H54 (cell line): ENCODE measurements around the gene MX2.
"Not testable (repeated sequence)": the region's sequence is repeated elsewhere in the genome, so short reads cannot be mapped to it uniquely, and the experiment has no call there.

ENCODE experiments used
- DNase-seq: peaks from one replicate; pipeline ENCODE4 v3.0.0; 2011; ENCODE audit warnings: low spot score, mixed read lengths; ENCODE audit not compliant: insufficient read length
- FAIRE-seq: peaks from 3 replicates; lab custom pipeline; 2011; peaks lifted over from hg19 to GRCh38; lab: Jason Lieb, UNC
- POLR2A ChIP-seq: IDR thresholded peaks from 2 replicates; pipeline ENCODE4 v1.6.1; 2011; ENCODE audit warnings: low read depth, mild to moderate bottlenecking, low read length

MX2 gene

DNA sequence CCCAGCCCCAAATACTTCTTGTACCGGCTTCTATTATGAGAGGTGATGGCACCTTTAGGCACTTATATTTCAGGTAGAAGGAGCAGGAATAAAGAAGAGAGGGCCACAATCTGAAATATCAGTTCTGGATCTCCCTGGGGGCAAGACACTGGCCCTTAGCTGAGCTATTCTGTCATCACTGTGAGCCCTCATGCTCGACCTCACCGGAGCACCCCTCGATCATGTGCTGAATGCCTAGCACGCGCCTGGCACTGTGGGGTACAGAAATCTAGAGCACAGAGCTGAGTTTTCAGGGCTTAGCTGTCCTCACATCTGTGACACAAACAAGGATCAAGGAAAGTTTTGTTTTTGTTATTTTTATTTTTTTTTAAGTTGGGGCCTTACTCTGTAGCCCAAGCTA lies 56.6 kb downstream of the MX2 start:
- DNase-seq (no peak), FAIRE-seq (no peak)

DNA sequence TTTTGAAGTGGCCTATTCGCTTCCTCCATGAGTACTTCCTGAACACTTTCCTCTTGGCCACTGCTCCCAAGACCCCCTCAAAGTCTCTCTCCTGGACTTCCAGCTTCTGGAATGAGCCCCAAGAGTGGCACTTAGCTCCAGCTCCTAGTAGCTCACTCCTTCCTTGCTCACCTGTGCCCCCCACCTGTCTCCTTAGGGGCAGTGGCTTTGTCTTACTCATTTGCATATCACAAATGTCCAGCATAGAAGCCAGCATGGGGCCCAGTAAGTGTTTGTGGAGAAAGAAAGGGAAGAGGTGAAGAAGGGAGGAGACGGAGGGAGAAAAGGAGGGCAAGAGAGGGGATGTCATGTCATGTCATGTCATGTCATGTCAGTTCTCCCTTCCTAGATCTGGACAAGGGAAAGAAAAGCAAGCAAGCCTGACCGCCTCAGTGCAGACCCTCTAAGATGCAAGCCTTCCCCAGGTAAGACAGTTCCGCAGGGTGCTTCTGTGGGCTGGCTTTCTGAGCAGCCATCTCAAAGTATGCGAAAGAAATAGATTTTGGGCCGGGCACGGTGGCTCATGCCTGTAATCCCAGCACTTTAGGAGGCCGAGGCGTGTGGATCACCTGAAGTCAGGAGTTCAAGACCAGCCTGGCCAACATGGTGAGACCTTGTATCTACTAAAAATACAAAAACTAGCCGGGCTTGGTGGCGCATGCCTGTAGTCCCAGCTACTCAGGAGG lies 57.3 kb downstream of the MX2 start:
- no peak for DNase-seq
- TF ChIP-seq POLR2A: no peak
- FAIRE-seq: no peak

More for the DNA sequence above, 56.6 kb downstream of the MX2 start:
- no peak for TF ChIP-seq POLR2A

DNA sequence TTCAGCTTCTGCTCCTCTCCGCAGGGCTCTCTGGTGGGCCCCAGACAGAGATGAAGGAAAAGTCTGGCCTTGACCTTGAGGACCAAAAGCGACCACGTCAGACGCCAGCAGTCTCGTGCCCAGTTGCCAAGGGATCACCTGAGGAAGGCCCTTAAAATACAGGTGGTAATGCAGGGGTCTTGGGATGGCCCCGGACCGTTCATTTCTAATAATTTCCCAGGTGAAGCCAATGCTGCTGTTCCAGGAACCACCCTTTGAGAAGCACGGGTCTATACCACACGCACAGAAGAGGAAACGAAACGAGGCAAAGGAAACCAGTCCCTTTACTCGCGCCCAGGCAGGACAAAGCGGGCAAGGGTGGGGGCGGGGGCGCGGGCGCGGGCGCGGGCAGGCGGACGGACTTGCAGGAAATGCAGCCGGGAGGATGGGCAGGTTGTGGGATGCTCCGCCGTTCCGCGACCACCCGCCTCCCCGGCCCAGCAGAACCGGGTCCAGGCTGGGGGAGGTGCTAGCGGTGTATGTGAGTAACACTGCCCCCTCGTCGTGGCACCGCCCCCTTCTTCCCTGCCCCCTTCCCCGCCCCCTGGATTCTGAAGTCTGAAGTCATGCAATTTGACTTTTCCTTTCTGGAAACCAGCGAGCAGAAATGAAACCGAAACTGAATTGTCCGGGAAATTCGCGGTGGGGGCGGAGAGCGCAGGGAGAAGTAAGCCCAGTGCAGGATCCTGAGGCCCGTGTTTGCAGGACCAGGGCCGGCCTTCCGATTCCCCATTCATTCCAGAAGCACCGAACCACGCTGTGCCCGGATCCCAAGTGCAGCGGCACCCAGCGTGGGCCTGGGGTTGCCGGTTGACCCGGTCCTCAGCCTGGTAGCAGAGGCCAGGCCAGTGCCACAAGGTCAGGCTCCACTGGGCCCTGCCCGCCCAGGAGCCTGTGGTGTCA lies 58.4 kb downstream of the MX2 start:
- TF ChIP-seq POLR2A: peak; percentile 39; the same call in 1 of the 2 replicates
- FAIRE-seq: no peak
- peak; percentile 92 for DNase-seq

DNA sequence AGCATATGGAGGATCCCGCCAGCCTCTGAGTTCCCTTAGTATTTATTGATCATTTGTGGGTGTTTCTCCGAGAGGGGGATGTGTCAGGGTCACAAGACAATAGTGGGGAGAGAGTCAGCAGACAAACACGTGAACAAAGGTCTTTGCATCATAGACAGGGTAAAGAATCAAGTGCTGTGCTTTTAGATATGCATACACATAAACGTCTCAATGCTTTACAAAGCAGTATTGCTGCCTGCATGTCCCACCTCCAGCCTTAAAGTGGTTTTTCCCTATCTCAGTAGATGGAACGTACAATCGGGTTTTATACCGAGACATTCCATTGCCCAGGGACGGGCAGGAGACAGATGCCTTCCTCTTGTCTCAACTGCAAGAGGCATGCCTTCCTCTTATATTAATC lies 59.2 kb downstream of the MX2 start:
- not testable (repeated sequence) for FAIRE-seq, DNase-seq

DNA sequence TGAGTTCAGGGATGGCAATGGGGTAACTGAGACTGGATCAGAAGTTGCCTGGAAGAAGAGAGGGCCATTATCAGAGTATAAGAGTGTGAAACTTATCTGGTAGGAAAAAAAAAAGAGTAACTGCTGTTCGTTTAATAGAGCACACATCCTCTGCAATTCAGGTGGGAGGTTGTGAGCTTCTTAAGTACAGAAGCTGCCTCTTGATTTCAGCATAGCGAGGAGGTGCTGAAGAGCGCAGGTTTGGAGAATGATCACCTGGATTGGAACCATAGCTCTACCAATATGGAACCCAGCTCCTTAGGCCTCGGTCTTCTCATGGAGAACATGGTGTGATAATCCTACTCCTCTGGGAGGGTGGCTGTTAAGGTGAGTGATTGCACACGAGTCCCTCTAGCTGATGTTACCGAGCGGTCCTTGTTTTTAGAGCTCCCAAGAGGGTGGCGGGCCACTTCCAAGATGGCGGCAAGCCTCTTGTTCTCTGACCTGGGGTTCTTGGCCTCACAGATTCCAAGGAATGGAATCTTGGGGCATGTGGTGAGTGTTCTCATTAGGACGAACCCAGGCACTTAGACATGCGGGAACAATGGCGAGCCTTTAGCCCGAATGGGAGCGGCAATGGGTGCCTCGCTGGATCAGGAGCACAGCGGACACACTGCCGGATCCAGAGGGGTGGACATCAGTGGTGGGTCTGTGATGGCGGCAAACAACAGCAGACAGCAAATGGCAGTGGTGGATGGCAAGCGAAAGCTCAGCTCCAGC lies 60.9 kb downstream of the MX2 start:
- DNase-seq (no peak), FAIRE-seq (no peak)
- no peak for TF ChIP-seq POLR2A

DNA sequence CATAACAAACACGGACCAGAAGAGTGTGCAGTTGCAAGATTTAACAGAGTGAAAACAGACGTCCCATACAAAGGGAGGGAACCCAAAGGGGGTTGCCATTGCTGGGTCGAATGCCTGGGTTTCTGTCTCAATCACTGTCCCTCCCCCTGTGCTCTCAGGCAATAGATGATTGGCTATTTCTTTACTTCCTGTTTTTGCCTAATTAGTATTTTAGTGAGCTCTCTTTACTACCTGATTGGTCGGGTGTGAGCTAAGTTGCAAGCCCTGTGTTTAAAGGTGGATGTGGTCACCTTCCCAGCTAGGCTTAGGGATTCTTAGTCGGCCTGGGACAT lies 61.4 kb downstream of the MX2 start:
- FAIRE-seq, DNase-seq: not testable (repeated sequence)

DNA sequence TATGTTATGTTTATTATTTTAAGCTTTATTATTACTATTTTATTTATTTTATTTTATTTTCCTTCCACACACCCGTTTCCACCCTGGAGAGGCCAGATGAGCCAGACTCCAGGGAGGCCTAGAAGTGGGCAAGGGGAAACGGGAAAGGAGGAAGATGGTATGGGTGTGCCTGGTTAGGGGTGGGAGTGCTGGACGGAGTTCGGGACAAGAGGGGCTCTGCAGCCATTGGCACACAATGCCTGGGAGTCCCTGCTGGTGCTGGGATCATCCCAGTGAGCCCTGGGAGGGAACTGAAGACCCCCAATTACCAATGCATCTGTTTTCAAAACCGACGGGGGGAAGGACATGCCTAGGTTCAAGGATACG lies 63.7 kb downstream of the MX2 start:
- no peak for TF ChIP-seq POLR2A
- no peak for DNase-seq
- no peak for FAIRE-seq

DNA sequence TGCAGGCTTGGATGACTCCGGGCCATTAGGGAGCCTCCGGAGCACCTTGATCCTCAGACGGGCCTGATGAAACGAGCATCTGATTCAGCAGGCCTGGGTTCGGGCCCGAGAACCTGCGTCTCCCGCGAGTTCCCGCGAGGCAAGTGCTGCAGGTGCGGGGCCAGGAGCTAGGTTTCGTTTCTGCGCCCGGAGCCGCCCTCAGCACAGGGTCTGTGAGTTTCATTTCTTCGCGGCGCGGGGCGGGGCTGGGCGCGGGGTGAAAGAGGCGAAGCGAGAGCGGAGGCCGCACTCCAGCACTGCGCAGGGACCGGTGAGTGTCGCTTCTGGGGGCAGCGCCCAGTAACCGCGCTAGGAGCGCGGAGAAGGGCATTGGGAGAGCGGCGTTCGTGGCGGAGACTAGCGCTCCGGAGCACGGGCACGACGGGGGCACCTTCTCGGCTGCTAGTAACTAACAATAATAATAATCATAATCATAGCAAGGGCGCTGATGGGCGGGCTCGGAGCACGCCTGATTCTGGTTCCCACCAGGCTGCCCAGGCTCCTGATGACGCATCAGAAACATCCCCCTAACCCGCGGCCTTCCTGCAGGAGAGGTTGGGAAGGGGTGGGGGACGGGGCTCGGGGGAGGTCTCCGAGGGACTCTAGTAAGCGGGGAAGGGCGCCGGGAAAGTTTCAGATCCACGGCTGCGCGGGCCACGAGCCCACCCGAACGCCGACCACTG lies 64.3 kb downstream of the MX2 start, which contains the start of gene MX1:
TSS of gene MX1 (plus strand) at position 286 of the 722 bp plus-strand sequence. CDS start 5,832 bp downstream, outside the sequence.
- FAIRE-seq: no peak
- peak; percentile 25; the same call in 1 of the 2 replicates for TF ChIP-seq POLR2A
- DNase-seq: no peak

DNA sequence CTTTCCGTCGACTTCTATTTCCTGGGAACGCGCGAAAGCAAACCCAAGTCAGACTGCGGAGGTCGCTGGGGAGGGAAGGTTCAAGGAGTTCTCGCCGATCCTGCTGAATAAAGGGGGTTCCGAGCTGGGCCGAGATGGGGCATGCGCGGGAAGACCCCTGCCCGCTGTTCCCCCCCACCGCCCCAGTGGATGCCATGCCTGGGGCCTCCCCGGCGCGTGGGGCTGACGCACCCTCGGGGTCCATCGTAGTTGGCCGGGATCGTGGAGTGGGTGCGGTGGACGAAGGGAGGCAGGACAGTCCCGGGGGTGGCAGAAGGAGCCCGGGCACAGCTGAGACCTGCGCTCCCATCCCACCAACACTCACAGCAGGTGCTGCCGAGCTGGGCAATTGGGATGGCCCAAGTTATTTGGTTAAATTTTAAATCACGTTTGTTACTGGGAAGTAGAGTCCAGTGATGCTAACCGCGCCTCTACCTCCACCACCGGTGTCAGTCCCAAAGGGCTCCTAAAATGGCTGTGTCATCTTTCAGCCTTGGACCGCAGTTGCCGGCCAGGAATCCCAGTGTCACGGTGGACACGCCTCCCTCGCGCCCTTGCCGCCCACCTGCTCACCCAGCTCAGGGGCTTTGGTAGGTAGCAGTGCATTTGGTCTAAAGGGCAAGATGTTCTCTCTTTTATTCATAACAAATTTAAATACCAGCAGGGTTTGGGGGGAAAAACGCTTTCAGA lies 65.0 kb downstream of the MX2 start:
- TF ChIP-seq POLR2A: no peak
- no peak for FAIRE-seq
- DNase-seq: no peak

DNA sequence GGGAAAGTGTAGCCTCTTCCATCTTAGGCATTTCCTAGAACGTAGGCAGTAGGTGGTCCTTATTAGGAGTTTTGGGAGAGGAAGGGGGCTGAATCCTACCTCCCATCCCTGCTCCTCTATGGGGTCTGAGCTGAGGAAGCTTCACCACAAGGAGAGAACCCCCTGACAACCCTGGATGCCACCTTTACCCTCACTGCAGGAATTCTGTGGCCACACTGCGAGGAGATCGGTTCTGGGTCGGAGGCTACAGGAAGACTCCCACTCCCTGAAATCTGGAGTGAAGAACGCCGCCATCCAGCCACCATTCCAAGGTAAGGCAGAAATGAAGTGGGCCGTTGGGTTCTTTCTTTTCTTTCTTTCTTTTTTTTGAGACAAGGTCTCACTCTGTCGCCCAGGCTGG lies 65.7 kb downstream of the MX2 start:
- no peak for DNase-seq
- no peak for TF ChIP-seq POLR2A
- no peak for FAIRE-seq

DNA sequence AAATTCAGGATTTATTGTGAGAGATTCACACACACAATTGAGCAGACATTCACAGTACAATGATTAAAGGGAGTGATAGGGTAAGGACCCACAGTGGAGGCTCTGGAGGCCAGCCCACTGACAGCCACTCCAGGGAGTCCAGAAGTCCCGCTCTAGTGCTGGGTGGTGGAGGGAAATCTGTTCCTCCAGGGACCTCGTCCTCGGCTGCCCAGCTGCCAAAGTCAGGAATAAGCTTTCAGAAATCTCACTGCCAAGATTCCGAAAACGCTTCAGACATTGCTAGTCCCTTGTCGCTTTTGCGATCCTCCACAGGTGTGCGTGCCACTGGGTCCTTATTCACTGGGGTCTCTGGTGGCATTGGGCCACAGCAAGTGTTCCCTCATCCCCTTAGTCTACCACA lies 66.5 kb downstream of the MX2 start:
- FAIRE-seq: no peak
- TF ChIP-seq POLR2A: no peak
- DNase-seq: no peak

DNA sequence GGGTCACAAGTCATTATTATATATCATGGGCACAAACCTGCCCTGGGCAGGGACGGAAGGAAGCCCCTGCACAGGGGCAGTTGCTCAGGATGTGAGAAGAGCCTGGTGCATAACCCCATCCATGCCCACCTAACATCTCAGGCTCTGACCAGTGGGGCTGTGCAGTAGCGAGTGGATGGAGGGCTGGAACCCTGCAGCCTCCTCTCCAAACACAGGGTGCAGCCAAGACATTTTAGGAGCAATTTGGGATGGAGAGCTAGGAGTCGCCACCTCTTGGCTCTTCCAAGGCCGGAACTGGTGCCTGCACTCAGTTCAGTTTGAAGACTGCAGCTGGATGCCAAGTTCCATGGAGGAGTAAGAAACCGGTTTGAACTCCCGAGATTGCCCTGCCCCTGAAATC lies 67.0 kb downstream of the MX2 start:
- no peak for FAIRE-seq
- no peak for TF ChIP-seq POLR2A
- DNase-seq: no peak

DNA sequence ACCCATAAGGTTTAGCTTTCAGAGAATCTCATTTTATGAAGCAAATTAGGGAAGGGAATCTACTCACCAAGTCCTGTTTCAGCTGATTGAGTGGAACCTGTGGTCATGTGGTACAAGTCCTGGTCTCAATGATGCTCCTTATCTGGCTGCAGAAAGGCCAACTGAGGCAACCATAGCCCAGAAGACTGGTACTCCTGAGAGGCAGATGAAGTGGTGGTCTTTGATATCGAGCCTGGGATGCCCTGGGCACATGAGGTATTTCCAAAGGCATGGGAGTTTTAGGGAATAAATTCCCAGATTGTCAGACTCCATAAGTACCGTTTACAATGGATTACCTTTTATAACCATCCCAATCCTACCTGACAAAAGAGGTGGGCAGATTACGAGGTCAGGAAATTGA lies 67.5 kb downstream of the MX2 start:
- no peak for TF ChIP-seq POLR2A
- DNase-seq (no peak), FAIRE-seq (no peak)
